ENCODE measurements around the gene ATP11A. TPM values are rescaled to one million over a fixed set of nuclear protein-coding genes. Genes with fewer than 3 reads are reported as not detected.
"Not testable (repeated sequence)": the region's sequence is repeated elsewhere in the genome, so short reads cannot be mapped to it uniquely, and the experiment has no call there.

Gene ATP11A
- total RNA-seq, 1 donor from 2014 or later: 9.4 TPM

DNA sequence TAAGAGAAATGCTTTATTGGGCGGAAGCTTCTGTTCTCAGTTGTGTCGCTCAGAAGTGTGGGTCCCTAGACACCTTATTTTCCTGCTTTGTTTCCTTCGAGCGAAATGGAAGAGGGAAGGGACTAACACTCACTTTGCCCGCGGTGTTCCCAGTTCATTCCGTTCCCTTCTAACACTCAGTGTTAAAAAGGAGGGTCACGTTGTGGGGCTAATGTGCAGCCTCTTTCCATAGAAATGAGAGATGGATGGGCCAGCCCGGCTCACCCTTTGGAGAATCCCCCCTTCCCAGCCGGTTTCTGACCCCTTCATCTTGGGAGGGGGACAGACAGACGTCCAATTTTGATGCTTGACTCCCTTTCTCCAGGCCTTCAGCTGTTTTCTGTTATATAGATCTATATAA, 2.3 kb downstream of the ATP11A start:
- no peak for DNase-seq (ENCODE audit: low spot score)

DNA sequence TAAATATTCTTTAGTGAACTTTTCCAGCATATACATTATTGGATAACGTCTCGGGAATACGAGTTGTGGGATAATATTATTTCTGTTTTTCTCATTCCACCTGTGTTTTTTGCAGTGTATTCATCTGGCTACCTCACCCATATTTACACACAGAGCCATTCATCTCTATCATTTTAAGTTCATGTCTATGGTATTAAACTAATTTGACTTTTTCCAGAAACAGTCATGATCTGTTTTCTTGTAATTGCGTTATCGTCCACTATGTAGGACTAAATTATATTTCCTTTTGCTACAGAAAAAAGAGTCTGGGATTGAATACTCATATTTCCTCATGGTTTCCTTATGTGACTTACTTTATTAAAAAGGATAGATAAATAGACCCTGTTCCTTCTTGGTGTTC, 2.7 kb downstream of the ATP11A start:
- no peak for DNase-seq (ENCODE audit: low spot score)

DNA sequence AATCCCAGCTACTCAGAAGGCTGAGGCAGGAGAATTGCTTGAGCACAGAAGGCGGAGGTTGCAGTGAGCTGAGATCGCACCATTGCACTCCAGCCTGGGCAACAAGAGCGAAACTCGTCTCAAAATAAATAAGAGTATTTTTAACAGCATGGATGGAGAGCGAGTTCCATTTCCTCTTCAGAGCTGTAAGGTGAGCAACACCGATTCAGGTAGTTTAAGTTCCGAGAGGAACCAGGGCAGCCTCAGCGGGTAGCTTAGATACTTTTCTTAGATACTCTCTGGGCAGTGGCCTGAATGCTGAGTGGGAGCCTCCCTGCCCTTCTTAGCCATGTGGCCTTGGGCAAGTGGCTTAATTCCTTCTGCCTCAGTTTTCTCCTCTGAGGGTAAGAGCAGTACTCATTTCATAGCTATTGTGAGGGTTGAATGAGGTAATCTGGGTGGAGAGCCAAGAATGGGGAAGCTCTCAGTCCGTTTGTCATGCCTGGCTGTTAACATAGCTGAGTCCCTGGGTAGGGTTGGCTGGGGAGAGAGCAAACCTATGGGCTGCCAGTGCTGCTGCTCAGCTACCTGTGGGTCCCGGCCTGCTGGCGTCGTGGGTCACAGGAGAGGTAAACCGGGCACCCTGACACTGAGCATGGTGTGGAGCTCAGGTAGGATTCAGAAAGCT, 4.1 kb downstream of the ATP11A start:
- DNase-seq (ENCODE audit: low spot score): peak; percentile 73

DNA sequence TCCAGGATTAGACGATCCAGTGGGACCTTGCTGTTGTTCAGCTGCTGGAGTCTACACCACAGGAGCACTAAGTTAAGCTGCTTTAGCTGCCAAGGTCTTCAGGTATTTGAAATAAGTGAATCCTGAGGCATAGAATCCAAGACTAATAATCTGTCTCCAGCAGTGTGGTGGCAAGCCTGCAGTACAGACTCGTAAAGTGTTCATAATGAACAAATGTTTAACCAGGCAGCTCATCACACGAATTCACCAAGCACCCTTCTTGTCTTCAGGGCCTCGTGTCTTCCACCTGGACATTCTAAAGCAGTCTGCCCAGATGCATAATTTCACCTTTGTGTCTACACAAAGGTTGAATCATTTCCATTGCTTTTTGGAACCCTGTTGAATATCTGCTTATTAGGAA, 5.3 kb downstream of the ATP11A start:
- DNase-seq (ENCODE audit: low spot score): no peak

DNA sequence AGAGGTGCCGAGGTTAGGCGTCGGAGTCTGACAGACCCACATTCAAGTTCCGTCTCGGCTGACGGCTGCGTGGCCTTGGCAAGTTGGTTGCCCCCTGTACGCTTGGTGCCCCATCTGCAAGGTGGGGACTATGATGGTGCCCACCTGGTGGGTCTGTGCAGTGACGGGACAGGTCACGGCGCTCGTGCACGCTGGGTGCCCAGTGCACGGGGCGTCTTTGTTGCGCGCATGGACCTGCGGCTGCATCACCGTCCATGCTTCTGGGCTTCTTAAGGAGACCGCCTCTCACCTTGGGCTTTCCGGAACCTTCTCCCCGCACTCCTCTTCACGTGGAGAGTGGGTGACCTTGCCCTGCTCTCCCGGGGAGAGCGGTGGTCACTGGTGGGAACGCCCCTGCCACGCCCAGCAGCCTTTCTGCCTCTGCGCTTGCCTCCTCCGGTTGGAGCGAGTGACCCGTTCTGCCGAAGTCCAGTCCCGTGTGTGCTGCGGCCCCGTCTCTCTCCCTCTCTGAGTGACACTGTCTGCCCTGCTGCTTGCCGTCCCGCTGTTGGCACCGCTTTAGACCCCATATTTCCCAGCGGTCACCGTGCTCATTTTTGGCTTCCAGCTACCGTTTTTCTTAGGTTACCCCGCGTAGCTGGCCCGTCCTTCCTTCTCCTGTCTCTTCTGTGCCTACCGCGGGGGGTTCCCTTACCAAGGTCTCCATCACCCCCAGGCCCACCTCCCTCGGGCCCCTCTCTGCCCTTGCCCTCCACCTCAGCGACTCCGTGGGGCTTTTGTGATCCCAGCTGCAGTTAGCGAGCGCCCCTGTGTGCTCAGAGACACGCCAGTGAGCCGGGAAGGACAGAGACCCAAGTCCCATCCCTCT, 6.4 kb downstream of the ATP11A start:
- DNase-seq (ENCODE audit: low spot score): no peak

DNA sequence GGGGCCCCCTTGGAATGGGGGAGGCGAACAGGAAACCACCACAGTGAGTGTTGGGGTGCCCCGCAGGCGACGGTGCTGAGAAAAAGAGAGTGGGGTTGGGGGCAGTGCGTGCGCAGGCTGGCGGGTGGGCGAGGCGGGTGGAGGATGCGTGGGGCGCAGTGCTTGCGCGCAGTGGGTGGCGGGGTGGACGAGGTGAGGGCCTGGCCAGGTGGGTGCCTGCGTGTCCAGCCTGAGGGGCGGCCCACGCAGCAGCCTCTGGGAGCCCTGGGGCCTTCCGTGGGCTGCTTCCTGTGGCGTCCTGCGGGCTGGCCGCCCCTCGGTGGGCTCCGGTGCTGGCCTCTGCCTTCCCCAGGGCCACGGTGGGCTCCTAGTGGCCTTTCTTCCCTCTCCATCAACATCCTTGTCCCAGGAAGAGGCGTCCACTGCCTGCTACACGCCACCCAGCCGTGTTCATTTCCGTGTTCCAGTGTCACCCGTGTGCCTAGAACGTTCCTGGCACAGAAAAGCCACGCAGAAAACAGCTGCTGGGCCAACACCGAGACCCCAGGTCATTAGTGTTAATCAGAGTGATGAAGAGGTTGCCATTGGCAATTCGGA, 7.1 kb downstream of the ATP11A start:
- DNase-seq (ENCODE audit: low spot score): no peak

DNA sequence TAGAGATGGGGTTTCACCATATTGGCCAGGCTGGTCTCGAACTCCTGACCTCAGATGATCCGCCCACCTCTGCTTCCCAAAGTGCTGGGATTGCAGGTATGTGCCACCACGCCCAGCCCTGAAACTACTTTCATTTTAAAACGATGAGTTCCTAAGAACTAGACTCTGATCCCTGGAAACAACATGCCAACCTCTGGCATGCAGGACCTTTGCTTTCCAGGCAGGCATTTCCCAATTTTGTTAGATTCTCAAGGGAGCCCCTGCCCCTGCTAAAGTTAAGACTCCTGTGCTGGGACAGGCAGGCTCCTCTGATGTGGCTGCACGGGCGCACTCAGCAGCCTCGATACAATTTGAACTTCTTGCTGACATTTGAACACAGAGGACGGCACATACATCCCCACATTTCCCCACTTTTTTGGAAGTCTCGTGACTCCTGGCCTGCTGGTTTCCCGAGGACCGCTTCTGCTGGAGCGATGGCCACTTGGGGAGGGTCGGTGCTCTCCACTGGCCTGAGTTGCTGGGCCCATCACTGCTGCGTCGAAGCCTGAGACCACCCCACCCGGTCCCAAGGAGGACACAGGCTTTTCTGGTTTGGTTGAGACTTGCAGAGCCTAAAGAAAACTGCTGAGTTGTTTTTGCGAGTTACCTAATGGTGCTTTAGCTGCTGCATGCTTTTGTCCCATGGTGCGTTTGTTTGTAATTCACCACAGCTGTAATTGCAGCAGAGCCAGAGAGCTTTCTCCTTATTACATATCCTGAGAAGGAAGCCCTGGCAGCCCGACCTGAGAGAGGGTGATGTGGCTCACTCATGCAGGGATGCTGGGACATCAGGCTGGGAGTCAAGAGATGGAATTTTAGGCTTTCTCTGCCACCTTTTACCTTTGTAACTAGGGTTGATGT, 8.2 kb downstream of the ATP11A start:
- no peak for DNase-seq (ENCODE audit: low spot score)

DNA sequence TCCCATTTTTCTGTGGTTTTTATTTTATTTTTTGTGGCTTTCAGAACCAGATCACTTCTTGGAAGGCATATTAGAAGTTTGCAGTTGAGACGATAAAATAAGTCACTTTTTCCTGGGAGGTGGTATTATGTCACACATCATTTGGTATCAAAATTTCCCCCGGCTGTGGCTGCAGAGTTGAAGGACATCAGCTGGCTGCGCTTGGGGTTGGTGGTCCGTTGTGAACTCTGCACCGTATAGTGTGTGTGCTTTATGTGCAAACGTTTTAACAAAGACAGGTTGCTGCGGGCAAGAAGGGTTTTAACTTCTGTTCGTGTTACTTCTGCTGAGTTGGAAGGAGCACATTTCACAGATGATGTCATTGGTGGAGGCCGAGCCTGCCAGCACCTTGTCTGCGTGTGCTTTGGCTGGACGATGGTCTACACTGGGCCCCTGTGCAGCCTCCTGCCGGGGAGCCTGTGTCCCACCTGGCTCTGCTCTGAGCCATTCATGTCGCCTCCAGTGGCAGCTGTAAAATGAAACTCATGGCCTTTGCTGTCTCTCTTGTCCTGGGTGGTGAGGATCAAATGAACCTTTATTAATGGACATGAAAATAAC, 9.6 kb downstream of the ATP11A start:
- DNase-seq (ENCODE audit: low spot score): no peak

DNA sequence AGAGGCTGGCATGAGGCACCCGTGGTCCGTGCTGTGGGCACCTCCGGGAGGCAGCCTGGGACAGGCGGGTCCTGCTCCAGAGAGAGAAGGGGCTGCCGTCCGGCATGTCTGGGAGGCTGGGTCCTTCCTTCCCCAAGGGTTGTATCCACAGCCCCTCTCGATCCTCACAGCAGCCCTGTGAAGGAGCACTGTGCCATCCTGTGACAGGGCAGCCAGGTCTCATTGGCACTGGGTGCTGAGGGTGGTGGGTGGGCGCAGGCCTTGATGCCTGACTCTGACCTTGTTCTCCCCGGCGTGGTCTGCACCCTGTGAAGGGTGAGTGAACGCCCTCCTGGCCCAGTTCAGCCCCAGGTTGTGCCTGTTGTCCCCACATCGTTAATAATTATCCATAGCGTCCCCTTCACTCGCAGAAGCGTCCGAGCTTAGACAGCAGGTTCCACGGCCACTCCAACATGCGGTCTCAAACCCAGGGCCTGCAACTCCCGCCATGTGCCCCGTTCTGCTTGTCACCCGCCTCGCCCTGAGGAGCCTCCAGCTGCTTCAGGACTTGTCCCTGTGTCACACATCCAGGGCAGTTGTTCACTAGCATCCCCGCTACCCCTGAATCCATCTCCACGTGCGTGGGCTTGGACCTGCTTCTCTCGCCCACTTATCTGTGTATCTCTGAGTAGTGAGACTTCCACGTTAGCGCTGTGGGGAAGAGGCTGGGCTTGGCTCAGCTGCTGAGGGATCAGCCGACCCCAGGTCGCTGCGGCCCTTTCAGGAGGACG, 10.6 kb downstream of the ATP11A start:
- no peak for DNase-seq (ENCODE audit: low spot score)

DNA sequence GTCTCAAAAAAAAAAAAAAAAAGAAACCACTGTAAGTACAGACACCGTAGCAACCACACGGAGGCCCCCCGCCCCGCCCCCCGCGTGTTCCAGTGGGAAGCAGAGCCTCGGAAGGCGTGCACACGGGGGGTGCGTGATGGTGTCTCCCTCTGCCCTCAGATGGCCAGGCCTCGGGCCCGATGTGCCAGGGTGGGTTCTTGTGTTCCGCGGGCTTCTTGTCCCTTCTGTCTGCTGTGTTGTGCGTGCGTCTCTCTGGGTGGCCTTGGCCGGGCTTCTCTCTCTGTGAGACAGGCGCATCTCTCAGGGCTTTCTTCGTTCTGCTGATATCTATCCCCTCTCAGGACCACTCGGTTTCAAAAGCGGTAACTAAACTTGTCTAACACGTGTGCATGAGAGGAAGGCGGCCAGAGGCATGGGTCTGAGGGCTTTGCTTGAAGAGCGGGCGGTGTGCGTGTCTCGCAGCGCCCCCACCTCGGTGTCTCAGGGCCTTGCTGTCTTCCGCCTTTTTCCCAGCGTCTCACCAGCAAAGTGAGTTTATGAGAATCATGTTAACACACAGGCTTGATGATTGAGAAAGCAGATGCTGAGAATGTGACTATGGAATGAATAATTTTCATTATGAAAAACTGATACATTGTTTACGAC, 12.6 kb downstream of the ATP11A start:
- DNase-seq (ENCODE audit: low spot score): peak; percentile 40

DNA sequence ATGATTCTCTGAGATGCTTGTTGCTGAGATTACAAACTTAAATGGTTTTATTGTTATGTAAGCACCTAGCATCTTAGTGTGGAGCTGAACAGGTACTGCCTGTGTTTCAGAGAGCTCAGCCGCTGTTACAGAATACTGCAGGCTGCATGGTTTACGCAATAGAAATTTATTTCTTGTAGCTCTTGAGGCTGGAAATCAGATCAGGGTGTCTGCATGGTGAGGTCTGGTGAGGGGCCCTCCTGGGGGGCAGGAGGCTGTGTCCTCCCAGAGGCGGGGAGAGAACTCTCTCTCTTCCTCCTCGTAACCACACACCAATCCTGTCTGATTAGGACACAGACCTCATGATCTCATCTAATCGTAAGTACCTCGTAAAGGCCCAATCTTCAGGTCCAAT, 13.1 kb downstream of the ATP11A start:
- DNase-seq (ENCODE audit: low spot score): peak; percentile 93

DNA sequence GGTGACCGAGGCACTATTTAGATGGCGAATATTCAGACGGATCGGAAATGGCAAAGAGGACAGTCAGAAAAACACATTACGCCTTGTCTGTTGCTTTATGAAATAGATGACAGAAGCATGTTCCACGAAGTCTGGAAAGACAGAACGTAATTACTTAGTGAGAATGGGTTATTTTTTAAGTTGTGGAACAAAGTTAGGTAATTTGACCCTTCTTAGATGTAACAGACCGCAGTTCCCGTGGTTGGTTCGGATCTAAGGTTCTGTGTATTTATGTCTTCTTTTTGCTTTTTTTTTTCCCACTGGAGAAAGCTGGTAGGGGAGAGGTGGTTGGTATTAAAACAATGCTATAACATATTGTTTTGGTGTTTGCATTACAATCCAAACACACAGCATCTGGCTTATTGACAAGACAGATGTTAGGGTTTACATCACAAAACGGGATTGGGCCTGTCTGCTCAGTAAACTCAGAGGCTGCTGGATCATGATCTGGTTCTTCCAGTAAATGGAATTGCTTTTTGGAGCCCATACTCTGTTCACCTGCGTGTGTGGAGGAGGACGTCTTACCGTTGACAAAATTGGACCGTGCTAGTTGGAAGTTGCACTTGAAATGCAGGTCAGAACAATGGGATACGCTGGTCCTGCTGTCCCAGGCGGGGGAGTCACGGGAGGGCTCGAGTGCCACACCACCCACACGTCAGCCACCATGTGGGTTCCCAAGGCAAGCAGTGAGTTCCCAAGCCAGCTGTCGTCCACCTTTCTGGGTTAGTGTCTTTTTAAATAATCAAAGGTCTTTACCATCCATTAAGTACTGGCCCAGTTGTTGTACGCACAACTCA, 13.8 kb downstream of the ATP11A start:
- peak; percentile 44 for DNase-seq (ENCODE audit: low spot score)

DNA sequence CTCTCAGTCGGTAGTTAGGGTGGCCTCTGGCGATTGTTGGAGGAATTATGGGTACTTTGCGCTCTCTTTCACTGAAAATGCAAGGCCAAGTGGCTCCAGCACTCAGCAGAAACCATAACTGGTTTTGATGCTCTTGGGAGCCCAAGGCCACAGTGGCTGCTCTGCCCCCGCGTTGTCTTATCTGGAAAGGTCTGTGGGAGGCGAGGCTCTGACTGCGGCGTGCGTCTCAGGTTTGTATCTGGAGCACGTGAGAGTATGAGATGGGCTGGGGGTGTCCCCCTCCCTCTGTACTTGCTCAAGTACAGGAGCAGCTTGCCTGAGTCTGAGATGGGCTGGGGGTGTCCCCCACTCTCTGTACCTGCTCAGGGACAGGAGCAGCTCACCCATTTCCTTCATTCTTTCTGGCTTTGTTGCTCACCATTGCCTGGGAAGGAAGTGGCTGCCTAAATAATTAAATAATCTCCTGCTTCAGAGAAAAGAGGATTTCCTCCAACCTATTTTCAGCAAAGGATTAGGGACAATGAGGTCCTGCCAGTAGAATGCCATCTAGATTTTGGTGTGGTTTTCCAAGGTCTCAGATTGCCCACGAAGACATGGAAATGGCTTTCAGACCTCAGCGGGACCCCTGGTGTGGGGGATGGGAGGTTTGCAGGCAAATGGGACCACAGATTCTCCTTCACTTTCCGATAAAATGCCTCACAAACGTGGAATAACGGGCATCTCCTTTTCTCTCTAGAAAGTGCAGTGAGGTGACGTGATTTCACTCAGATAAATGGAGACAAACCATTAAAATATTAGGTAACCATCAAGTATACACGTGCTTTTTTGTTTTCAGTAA, 14.7 kb downstream of the ATP11A start:
- DNase-seq (ENCODE audit: low spot score): no peak

DNA sequence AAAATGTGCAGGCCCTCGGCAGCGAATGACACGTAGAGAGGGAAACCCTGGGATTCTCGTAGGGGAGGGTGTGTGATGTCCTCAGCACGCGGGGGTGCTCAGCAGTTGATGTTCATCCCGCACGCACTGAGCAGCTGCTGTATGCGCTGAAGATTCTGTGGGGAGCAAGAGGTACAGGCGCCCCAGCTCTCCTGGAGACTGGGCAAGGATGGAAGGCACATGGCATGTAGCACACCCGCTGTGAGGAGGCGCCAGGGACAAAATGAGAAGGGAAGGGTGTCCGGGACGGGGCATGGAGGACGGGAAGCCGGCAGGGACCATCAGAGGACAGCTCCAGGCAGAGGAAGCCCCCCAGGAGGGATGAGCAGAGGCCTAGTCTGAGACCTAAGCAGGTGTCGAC, 15.4 kb downstream of the ATP11A start:
- DNase-seq (ENCODE audit: low spot score): no peak

DNA sequence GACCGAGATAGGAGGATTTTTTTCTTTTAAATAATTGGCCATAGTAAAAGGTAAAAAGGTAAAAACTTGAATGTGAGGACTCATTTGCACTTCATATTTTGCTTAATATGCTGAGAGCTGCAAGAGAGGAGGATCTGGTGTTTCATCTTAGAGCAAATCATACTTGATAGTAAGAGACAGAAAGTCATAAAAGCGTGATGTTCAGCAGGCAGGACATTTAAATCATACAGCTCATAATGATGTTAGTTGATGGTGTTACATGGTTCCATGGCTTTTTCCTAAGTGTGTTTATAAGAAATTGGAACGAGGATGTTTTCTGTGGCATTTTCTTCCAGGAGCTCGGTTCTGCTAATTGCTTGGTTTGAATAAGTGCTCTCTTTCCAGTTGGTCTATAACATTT, 16.3 kb downstream of the ATP11A start:
- peak; percentile 79 for DNase-seq (ENCODE audit: low spot score)

DNA sequence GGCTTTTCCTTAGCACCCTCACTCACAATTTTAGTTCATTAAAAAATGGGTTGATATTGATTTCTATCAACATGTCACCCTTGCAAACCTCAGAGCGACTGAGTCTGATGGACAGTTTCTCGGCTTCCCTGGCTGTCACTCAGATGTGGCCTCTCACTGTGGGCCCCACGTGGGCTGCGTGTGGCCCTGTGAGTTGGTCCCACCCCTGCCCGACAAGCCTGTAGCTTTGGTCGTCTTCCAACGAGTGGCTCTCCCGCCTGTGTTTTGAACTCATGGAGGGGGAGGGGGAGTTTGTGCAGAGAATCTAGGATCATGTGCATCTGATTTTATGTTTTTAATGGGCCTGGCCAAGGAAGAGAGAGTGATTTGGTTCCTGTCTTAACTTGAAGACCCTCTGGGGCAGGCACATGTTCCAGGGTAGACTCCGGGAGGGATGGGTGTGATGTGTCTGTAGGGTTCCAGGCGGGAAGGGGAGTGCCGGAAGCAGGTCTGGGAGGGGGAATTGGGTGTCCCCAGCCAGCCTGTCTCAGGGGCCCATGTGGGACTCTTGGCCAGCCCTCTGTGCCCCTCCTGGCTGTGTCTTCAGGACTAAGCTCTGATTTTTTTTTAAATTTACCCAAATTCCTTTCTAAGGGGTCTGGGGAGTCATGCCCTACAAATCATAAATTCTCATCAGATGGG, 18.9 kb downstream of the ATP11A start:
- DNase-seq (ENCODE audit: low spot score): no peak

DNA sequence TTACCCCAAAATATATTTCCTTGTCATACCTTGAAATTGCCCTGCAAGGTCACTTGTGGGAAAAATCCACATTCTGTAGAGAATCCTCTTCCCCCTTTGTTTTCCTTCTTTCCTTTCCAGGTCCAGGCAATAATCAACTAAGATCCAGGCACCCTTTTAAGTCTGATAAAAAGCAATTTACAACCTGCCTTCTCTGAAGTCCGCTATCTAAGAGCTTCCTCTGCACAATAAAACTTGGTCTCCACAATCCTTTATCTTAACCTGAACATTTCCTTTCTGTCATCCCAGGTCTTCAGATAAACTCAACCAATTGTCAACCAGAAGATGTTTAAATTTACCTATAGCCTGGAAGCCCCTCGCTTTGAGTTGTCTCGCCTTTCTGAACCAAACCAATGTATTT, 19.5 kb downstream of the ATP11A start:
- not testable (repeated sequence) for DNase-seq (ENCODE audit: low spot score)

Measured in umbilical cord (tissue), 2 donors.